Spleen (tissue), 11 donors: ENCODE results near the gene SPP2. TPM values are rescaled to one million over a fixed set of nuclear protein-coding genes. Genes with fewer than 3 reads are reported as not detected.

ENCODE experiments used
- DNase-seq: peaks from one replicate; pipeline ENCODE4 v3.0.0-alpha.2; 2020
- H3K27ac ChIP-seq, 8 donors: fragments of 200-600 bp; sonication (generic) in 7 of 8; 1 replicate in 4 of 8; 2 replicates in 4 of 8; pipeline versions ENCODE4 v1.5.0 to v1.8.0; 2016 to 2021; ENCODE audit warnings: inconsistent platforms in 4 of 8, mild to moderate bottlenecking in 4 of 8, moderate library complexity in 1 of 8
- H3K27me3 ChIP-seq, 7 donors: fragments of 200-600 bp; sonication (generic) in 6 of 7; replicated peaks in 1 of 7; 1 replicate in 4 of 7; 2 replicates in 3 of 7; pipeline versions ENCODE4 v1.5.0 to v1.8.0; 2016 to 2021; ENCODE audit warnings: inconsistent platforms in 3 of 7, mild to moderate bottlenecking in 1 of 7
- H3K36me3 ChIP-seq, 6 donors: fragments of 200-600 bp; sonication (generic) in 5 of 6; 1 replicate in 4 of 6; 2 replicates in 2 of 6; pipeline versions ENCODE4 v1.5.0 to v1.8.0; 2016 to 2021; ENCODE audit warnings: inconsistent platforms in 2 of 6
- H3K4me1 ChIP-seq, 6 donors: fragments of 200-600 bp; sonication (generic) in 5 of 6; 1 replicate in 3 of 6; 2 replicates in 3 of 6; pipeline versions ENCODE4 v1.5.0 to v1.8.0; 2016 to 2021; ENCODE audit warnings: inconsistent platforms in 3 of 6
- H3K4me3 ChIP-seq, 8 donors: fragments of 200-600 bp; sonication (generic) in 7 of 8; 1 replicate in 4 of 8; 2 replicates in 4 of 8; pipeline versions ENCODE4 v1.5.0 to v1.8.0; 2016 to 2021; ENCODE audit warnings: inconsistent platforms in 4 of 8, mild to moderate bottlenecking in 4 of 8, moderate library complexity in 2 of 8
- H3K9me3 ChIP-seq, 8 donors: fragments of 200-600 bp; sonication (generic) in 7 of 8; 1 replicate in 4 of 8; 2 replicates in 4 of 8; pipeline versions ENCODE4 v1.5.0 to v1.8.0; 2016 to 2021; ENCODE audit warnings: inconsistent platforms in 4 of 8
- CTCF ChIP-seq, 11 experiments: fragments of 200-600 bp in 7 of 11; fragments of 450-650 bp in 4 of 11; sonication (generic) in 4 of 11; IDR thresholded peaks in 8 of 11; conservative IDR thresholded peaks in 3 of 11; 1 replicate in 7 of 11; 2 replicates in 4 of 11; pipeline versions ENCODE4 v1.4.0 to v1.8.0; 2016 to 2021; ENCODE audit warnings: antibody characterized with exemption in 11 of 11, inconsistent platforms in 4 of 11, mild to moderate bottlenecking in 1 of 11
- POLR2A ChIP-seq, 3 donors: fragments of 450-650 bp; IDR thresholded peaks; one replicate each; pipeline ENCODE4 v1.5.1; 2017; ENCODE audit warnings: antibody characterized with exemption in 3 of 3, mild to moderate bottlenecking in 1 of 3
- POLR2AphosphoS5 ChIP-seq, 3 donors: sonication (generic); formaldehyde crosslinking; IDR thresholded peaks; one replicate each; pipeline ENCODE4 v1.5.1; 2017; ENCODE audit warnings: antibody characterized with exemption in 3 of 3
- WGBS, 5 donors: extraction: QIAGEN DNeasy Blood & Tissue Kit in 3 of 5; methylation state at CpG; one replicate each; pipeline versions ENCODE4 v1.1.5 to v1.1.7; 2013 to 2018; 5-methylcytosine and 5-hydroxymethylcytosine counted together
- intact Hi-C: fragments of 100-400 bp; cut with DNase I; formaldehyde crosslinking; loops from one replicate; pipeline ENCODE4 v1.15.0; 2023; ENCODE audit warnings: low total_unique reads
- polyA plus RNA-seq, 3 donors: library from polyadenylated mRNA; stranded (reverse); fragments of 200-250 nt; gene quantifications; one replicate each; pipeline ENCODE4 v1.2.1, GENCODE V29; 2013
- total RNA-seq, 7 donors: library from RNA; depleted of rRNA in 3 of 7; stranded (reverse); fragments of >200 nt in 3 of 7; fragmentation: NEBNext Ultra II Directional in 4 of 7; extraction: Animal tissue kit (Norgen Biotek cat#: 25700) in 4 of 7; gene quantifications; one replicate each; pipeline versions ENCODE4 v1.1.0 to v1.2.1, GENCODE V29; 2016 to 2021
- donor health status: healthy with polysubstance abuse.
- donor health status: DM: no; HTN: no; CAD: no; lungs with moderate emphysema.
- donor health status: DM: no; HTN: no; CAD: no.
- donor health status: Bipolar disorder and iron deficiency.
- donor health status: healthy.
- donor health status: DM: no; HTN: no; CAD: no.
- donor health status: DM: yes; HTN: yes; CAD: no.

SPP2 gene
- total and polyA plus RNA-seq, 10 donors: not detected

- no peaks in the 10 kb centered on the region for H3K36me3 ChIP-seq
- intact Hi-C loops: no loop called here
- H3K4me1 ChIP-seq: no peaks in the 10 kb centered on the region
- no peak overlapping the region for H3K27ac ChIP-seq
- 66 to 83% (median 74%) methylated on average over 3 of the region's 3 CpGs for WGBS, 5 donors
- H3K4me3 ChIP-seq: no peak overlapping the region
- peaks cover 0 to 17% (median 0%) of the 10 kb centered on the region in 7 donors for H3K27me3 ChIP-seq
- peaks cover 0 to 6% (median 0%) of the 10 kb centered on the region in 8 donors for H3K9me3 ChIP-seq
- no peak for TF ChIP-seq POLR2A (IDR thresholded peaks at IDR 0.05)
- TF ChIP-seq POLR2AphosphoS5 (IDR thresholded peaks at IDR 0.05): no peak
- no peak for TF ChIP-seq CTCF (IDR thresholded peaks at IDR 0.05 in 8 of 11, conservative IDR thresholded peaks at IDR 0.05 in 3 of 11)
- no peak for DNase-seq
These were observed 34.6 kb upstream of the SPP2 start for GRCh38 chr2:234015861-234016260.

DNA sequence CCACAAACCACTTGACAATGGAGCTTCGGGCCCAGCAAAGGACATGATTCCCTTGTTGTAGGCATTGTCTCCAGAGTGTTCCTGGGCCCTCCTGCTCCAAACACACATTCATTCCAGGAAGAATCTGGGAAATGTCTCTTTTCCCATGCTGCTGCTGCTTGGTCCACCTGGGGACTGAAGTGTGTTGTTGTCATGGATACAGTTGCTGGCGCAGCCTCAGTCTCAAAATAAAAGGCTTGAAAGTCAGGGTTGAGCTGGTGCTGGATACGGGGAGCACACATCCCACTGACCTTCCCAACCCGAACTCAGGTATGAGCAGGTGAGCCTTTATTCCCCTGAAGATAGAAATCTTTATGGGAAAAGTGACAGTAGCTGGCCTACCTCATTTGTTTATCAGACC is 30.6 kb upstream of the SPP2 start:
- Histone ChIP-seq H3K4me3 (no peak overlapping the region), H3K36me3 (no peaks in the 10 kb centered on the region), H3K27ac (no peak overlapping the region), H3K27me3 (peaks cover 0 to 17% (median 0%) of the 10 kb centered on the region in 7 donors), H3K9me3 (peaks cover 0 to 15% (median 0%) of the 10 kb centered on the region in 8 donors), H3K4me1 (peaks cover 0 to 4% (median 1%) of the 10 kb centered on the region in 6 donors)
- WGBS, 5 donors: 89 to 92% (median 91%) methylated on average over 4 of the region's 4 CpGs
- TF ChIP-seq POLR2AphosphoS5 (IDR thresholded peaks at IDR 0.05) (no peak), CTCF (IDR thresholded peaks at IDR 0.05 in 8 of 11, conservative IDR thresholded peaks at IDR 0.05 in 3 of 11) (no peak)
- DNase-seq: no peak
- intact Hi-C loops: no loop called here

DNA sequence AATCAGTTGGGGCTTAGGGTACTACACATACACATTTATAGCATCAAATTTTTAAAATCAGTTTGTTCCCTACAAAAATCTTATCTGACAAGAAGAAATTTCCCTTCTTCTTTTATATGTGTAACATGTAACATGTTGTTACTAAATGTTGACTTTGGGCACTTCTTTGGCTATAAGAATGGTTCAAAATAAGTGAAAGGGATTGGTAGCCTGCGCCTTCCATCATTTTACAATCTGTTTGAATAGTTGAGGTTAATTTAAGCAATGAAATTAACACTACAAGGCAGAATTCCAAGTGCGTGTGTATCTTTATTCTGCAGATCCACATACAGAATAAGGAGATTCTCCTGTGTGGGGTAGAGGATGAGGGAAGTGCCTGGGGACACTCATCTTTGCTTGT is 30.2 kb upstream of the SPP2 start:
- DNase-seq: no peak
- peaks cover 0 to 17% (median 0%) of the 10 kb centered on the region in 7 donors for H3K27me3 ChIP-seq
- 86 to 95% (median 92%) methylated on average over 2 of the region's 2 CpGs for WGBS, 5 donors
- TF ChIP-seq POLR2A (IDR thresholded peaks at IDR 0.05): no peak
- TF ChIP-seq POLR2AphosphoS5 (IDR thresholded peaks at IDR 0.05): no peak
- no peak for TF ChIP-seq CTCF (IDR thresholded peaks at IDR 0.05 in 8 of 11, conservative IDR thresholded peaks at IDR 0.05 in 3 of 11)
- intact Hi-C loops: no loop called here
- peaks cover 0 to 9% (median 6%) of the 10 kb centered on the region in 6 donors for H3K4me1 ChIP-seq
- no peak overlapping the region for H3K4me3 ChIP-seq
- H3K9me3 ChIP-seq: peaks cover 0 to 15% (median 0%) of the 10 kb centered on the region in 8 donors
- H3K36me3 ChIP-seq: no peaks in the 10 kb centered on the region
- no peak overlapping the region for H3K27ac ChIP-seq

GRCh38 chr2:234022424-234022823 is 28.1 kb upstream of the SPP2 start:
- no peaks in the 10 kb centered on the region for H3K36me3 ChIP-seq
- TF ChIP-seq CTCF (IDR thresholded peaks at IDR 0.05 in 8 of 11, conservative IDR thresholded peaks at IDR 0.05 in 3 of 11) (no peak), POLR2AphosphoS5 (IDR thresholded peaks at IDR 0.05) (no peak), POLR2A (IDR thresholded peaks at IDR 0.05) (no peak)
- H3K27me3 ChIP-seq: peaks cover 0 to 9% (median 0%) of the 10 kb centered on the region in 7 donors
- 85 to 96% (median 94%) methylated on average over 1 of the region's 1 CpG; no CpG with 5 or more reads in 1 of the 5 donors for WGBS, 5 donors
- no peak for DNase-seq
- H3K4me3 ChIP-seq: no peak overlapping the region
- H3K9me3 ChIP-seq: peaks cover 0 to 15% (median 0%) of the 10 kb centered on the region in 8 donors
- H3K27ac ChIP-seq: no peak overlapping the region
- intact Hi-C loops: no loop called here
- H3K4me1 ChIP-seq: peaks cover 0 to 29% (median 20%) of the 10 kb centered on the region in 6 donors
